Right kidney (tissue), 1 donor: ENCODE results near the gene HOXC4.
"Not testable (repeated sequence)": the region's sequence is repeated elsewhere in the genome, so short reads cannot be mapped to it uniquely, and the experiment has no call there.

Experiments
- DNase-seq: peaks from one replicate; pipeline ENCODE4 v3.0.0-alpha.2; 2016

HOXC4 gene

DNA sequence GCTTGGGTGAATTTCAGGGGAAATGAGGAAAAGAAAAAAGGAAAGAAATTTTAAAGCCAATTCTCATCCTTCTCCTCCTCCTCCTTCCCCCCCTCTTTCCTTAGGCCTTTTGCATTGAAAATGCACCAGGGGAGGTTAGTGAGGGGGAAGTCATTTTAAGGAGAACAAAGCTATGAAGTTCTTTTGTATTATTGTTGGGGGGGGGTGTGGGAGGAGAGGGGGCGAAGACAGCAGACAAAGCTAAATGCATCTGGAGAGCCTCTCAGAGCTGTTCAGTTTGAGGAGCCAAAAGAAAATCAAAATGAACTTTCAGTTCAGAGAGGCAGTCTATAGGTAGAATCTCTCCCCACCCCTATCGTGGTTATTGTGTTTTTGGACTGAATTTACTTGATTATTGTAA lies 1.9 kb downstream of the HOXC4 start:
- no peak for DNase-seq

DNA sequence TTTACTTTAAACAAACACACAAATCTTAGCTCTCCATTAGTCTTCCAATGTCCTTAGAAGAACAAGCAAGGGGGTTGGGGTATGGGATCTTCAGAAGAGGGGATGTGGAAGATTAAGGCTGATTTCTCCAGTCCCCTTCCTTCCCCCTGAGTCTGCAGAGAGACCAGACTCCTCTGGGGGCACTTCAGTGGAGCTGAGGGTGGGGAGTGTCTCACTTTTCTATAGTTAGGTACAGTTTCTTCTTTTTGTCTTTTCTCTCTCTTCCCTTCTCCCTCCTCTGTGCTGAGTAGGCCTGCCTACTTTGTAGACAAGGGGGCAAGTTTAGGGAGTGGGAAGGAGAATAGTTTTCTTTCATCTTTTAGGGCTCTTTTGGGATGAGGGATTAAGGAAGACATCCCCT lies 2.5 kb downstream of the HOXC4 start:
- DNase-seq: no peak

DNA sequence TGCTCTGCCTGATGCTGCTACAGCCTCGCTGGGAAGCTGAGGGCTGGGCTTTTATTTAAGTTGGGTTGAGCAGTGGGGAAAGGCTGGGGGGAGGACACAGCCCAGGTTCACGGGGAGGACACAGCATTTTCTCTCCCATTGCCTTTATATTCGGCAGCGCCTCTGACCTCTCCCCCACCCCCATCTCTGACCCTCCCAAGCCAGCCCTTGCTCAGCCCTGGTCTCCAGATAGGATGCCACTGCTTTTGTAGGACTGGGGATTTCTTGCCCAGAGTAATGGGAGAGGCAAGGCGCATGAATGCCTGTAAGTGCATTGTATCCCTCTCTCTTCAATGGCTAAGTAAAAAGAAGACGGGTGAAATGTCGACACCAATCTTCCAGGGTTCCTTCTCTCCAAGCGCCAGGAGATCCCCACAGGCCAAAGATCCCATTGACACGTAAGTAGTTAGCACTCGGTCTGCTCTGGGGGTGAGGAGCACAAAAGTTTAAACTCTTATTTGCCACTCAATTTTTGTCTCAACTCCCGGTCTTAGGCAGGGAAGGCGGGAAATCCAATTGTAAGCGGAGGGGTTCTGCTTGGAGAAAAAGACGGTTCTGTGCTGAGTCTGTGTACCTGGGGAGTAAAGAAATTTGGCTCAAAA lies 4.6 kb downstream of the HOXC4 start:
- no peak for DNase-seq

DNA sequence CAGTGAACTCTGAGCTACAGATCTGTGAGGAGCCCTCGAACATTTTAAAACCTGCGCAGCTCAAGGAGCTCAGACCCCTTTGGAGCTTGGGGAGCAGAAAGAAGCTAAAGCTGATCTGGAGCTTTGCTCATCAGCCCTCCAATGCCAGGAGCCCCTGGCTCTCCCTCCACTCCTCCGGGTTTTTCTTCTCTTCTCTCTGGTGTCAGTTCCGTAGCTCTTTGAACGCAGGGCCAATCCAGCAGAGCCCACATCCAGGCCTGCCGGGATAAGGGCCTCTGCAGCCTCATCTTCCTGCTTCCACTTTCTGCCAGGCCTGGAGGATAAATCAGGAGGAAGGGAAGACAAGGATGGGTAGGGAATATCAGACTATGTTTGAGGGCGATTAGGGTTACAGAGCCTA lies 6.0 kb downstream of the HOXC4 start:
- no peak for DNase-seq

DNA sequence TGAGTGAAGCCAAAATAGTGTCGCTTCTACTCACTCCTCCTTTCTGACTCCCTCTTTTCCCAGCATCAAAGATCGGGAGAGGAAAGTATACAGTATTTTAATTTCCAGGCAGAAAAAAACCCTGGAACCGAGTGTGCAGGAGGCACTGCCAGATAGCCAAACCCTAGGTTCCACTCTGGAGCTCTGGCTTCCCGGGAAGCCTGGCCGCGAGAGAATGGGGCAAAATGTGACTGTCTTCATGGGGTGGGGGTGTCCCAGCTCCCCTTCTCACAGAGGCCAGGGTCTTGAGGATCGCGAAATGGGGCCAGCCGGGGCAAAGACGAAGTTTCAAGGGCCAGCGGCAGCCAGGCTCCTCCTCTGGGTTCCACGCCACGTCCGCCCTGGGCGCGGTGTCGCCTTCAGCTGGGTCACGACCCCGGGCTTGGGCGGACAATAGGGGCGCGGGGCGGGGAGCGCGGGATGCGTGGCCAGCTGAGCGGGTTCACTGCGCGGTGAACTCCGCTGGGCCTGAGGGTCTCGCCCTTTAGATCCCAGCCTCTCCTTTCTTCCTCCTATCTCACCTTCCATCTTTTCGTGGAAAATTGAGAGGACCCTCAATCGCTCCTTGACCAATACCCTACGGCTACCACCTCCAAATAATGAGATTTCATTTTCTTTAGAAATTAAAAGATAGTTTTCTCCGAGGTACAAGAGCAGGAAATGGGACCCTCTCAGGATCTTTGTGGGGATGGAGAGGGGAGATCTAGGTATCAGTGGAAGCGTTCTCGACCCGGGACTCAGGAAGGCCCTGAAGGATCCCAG lies 6.7 kb downstream of the HOXC4 start:
- DNase-seq: no peak

DNA sequence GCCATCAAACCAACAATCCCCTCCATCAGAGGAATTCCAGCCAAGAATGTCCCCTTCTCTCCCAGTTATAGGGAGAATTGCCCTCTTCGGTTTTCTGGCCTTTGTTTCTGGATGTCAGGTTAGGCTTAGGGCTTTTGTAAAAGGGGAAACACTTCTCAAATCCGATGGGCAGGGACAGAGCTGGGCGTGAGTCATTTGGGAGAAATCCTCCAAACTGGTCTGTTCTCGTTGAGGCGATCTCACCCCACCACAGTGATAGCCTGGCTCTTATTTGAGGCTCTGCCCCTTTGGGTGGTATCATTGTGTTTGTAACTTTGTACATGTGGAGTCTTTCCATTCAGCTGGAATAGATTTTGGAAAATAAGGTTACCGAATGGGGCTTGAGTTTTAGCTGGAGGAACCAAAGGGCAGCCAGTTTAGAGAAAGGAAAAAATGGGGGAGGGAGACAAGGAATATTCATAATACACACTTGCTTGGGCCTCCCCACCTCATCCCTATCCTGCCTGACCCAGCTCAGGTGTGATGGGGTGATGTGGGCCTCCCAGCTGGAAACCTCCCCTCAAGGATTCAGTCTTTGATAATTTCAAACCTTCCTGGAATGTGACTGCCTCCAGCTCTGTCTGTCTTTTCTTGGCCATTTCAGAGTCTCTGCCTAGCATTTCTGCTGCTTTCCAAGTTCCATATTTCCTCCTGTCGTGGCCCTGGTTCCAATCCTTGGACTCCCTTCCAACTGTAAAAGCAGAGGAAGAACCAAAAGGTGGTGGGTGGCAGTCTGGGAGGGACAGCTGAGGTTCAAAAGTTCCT lies 7.5 kb downstream of the HOXC4 start:
- no peak for DNase-seq

DNA sequence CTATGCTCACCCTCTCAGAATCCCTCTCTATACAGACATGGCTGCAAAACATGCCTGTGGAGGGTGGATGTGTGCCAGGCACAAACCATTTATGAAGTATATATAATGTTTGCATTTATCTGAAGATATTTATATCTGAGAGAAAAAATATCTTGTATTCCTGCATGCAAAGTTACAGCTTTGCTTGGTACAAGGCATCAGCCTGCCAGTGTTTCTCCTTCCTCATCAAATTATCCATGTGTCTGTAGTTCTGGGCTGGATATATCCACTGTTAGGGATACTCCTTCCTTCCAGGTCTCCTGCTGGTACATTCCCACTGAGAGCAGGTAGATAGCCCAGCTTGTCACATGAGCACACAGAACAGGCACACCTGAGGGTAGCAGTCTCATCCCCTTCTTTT lies 12.0 kb downstream of the HOXC4 start:
- no peak for DNase-seq

DNA sequence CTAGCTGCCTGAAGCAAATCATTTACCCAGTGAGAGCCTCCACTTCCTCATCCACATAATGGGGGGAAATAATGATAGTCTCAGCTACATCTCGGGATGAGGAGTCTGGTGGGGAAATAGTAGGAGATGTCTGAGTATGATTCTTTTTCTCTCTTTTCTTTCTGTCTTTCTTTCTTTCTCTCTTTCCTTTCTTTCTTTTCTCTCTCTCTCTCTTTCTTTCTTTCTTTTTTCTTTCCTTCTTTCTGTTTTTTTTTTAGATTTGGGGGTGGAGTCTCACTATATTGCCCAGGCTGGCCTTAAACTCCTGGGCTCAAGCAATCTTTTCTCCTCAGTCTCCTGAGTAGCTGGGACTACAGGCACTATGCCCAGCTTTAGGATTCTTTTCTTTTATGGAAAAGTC lies 12.8 kb downstream of the HOXC4 start:
- DNase-seq: no peak

DNA sequence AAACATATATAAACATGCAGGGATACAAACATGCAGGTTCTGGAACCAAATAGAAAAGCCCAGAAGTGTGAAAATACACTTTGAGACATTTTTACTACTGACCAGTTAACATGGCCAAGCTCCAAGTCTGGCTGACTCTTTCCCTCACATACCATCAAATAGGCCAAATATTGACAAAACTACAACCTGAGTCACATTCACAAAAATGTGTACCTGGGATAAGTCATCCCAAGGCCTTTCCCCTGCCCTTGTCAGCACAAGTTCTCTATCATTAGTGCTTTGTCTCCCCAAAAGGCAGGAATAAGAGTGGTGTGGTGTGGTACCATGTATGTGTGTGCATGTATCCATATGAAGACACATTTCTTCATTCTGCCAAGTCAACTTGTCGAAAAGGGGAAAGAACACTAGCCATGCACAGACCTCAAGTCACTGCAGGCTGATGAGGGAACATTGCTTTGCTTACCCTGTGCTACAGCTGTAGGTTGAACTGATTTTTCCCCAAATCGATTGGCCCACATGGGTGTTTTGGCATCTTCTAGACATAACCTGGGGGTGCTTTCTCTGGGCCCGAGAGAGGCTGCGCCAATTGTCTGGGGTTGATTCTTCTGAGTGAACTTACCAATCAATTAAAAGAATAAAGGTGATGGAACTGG lies 14.9 kb downstream of the HOXC4 start:
- DNase-seq: no peak

DNA sequence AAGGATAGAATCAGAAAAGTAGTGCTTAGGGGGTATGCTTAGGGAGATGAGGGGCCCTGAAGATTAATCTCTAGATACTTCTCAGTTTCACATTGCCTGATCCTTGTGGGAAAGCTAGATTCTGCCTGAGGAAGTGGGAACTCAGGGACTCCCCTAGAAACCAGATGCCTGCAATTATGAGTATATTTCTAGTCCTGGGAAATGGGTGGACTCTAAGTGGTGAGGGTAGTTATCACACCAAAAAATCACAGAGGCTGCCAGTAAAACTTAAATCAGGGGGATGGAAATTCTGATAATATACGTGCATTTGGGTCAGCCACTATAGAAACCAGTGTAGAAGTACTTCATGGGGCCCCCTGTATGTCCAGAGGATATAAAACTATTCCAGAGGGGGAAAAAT lies 18.3 kb downstream of the HOXC4 start:
- DNase-seq: no peak

DNA sequence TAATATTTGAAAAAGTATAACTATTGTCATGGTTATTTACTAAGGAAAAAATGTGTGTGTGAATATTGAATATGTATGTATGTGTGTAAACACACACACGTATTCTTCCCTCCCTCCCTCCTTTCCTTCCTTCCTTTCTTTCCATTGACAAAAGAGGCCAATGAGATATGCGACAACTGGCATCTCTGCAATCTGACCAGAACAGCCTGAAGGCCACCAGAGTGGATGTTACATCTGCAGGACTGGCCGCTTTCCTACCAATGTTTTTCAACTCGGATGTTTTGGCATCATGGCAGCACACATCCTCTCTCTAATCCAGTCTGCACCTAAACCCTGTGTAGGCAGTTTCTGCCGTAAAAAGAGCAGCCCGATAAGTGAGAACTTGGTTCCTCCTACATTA lies 20.7 kb downstream of the HOXC4 start:
- DNase-seq: no peak

DNA sequence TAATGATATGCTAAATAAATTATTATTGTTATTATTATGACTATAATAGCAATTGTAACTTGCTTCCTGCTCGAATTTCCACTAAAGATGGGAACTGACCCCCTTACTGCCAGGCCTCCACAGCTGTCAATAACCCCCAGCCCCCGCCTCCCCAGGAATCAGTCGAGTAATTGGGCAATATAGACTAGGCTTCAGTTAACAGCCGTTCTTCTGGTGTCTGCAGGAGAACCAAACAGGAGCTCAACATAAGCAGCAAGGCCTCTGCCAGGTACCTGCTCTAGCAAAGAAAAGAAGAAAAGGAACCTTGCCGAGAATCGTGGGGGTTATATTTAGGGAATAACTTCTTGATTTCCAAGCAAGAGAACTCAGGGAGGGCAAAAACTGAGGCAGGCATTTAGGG lies 21.8 kb downstream of the HOXC4 start:
- DNase-seq: no peak

DNA sequence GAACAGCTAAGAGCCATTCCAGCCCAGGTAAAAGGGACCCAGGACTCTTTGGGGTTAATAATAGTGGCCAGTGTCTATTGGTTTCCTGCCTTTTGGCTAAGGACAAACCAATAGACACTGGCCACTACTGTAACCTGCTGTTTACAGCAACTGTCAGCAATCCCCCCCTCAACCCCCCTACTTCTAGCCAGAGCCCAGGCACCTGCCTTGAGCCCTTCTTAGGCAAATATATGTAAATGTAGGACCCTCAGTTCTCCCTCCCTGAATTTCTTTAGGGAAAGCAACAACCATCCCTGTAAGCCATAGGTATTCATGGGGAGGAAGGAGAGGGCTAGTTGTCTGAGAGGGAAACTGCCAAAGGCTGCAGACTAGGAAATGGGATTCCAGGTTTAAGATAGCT lies 22.3 kb downstream of the HOXC4 start:
- DNase-seq: no peak

DNA sequence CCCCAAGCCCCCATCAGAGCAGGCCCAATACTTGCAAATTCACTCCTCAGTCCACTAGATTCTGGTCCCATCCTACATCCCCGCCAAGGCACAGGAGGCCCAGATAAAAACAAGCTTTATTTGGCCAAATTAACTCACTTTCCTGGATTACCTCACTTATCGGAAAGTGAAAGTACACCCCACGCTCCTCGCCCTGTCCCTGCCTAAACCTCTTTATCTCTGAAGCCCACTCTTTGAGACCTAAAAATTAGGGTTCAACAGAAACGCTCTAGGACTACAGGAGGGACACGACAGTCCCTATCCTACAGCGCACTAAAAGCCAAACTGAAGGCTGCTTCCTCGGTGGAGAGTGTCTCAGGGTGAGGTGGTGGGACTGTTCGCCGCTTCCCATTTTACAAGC lies 24.2 kb downstream of the HOXC4 start:
- peak; percentile 59 for DNase-seq

DNA sequence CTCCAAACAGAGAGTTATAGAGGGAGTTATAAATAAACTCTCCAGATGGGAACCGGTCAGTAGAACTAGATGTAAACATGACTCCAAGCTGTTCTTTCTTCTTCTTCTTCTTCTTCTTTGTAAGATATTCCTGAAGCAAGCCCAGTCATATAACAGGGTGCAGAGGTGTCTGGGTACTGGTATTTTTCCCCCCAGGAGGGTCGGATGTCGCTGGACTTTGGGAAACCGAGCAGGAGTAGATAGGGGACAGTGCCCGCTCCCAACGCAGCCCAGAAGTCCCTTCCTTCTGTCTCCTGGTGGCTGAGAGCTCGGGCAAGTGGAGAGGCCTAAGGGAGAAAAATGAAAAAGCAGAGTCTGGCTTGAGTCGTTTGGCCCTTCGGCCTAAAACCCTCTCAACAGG lies 25.5 kb downstream of the HOXC4 start:
- peak; percentile 84 for DNase-seq

DNA sequence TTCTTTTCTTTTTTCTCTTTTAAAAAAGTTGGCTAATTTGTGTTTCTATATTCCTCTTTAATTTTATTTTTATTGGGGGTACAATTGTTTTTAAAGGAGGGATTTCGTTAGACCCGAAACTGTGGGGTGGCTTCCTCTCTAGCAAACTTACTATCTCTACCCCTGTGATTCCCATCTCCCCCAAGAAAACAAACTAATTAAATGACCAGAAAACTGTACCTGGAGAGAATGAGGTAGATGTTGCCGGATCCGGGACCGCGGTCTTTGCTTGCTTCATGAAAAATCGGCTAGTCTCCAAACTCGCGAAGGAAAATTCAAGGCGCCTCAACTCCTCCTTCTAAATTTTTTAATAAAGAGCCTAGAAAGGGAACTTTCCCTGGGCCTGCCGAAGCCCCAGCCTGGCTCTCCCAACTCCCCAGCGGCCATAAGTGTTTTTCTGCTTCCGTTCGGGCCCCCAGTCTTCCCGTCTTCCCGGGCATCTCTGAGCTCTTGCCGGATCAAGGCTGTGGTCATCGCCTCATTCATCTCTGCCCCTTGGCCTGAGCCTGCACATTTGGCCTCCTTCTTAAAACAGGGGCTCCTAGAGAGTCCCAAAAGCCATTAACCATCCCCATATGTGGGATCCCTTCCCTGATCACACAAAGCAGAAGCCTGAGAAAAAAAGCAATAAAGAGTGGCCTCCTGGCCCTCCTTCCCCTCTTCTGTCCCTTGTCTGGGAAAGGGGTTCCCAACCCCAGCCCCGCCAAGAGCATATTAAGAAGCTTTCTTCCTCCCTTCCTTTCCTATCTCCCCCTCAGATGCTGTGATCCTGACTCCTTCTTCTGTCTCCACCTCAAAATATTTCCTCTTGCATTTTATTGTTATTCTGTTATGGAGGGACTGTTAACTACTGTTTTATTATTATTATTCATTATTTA lies 26.6 kb downstream of the HOXC4 start:
- DNase-seq: peak; percentile 68

DNA sequence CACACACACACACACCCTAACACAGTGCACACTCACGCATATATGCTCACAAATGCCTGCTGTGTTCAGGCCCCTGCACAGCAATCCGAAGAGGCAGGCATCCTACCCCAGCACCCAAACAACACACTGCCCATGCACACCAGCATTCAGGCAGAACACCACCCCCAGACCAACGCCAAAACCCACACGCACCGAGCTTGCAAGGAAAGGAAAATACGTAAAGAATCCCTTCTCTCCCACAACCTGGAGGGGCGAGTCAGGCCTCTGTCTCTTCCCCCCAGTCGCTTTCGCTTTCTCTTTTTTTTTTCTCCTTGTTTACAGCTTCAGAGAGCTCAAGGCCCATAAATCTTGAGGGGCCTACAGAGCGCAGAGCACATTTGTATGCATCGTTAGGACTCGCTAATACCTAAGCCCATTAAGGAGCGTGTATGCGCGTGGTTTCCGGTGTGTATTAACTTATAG lies 27.4 kb downstream of the HOXC4 start:
- peak; percentile 68 for DNase-seq

DNA sequence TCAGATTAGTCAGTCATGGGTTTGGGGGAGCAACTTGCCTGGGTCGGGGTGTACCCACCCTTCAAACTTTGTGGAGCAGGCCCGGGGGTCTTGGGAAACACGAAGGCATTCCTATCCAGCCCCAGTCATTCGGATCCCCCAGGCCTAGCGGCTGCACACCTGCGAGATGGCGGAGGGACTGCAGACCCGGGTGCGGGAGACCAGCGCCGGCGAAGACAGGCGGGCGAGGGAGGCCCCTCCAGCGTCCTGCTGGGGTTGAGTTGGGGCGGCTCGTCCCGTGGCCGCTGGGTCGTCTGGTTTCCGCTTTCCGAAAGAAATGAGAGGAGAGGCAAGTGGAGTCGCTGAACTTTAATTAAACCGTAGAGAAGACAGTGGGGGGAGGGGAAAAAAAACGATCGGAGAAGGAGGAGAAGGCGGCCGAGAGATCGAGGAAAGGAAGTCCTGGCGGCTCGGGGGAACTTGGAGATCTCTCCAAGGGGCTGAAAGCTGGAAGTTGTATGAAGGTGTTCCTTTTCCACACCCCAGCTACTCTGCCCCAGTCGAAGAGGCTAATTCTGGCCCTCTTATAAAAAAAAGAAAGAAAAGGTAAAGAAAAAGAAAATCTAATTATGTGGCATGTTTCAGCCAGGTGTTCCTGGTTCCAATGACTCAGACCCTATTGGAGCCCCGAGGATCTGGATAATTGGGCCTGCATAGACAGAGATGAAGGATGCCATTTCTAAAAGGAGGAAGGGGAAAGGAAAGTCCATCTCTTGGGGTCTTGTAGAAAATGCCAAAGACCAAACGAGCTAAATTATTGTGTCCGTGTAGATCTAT lies 28.2 kb downstream of the HOXC4 start:
- peak; percentile 79 for DNase-seq

DNA sequence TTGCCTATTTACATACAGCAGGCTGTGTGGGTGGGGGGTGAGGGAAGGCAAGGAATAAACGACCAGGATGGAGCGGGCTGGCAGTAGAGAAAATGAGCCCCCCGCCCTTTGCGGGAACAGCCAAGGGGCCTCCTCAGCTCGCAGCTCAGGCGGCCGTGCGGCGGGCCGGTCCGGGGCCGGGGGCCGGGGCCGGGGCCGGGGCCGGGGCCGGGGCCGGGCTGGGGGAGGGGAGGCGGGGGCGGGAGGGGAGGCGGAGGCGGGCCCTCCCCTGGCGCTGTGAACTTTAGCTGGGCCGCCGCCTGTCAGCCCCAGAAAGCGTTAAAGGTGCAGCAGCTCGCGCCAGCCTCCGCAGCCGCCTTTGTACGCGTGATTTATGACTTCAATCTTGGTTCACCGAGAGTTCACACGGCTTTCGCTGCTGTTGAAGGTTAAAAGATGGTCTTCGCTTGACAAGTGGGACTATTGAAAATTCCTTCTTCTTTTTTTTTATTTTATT lies 28.8 kb downstream of the HOXC4 start:
- DNase-seq: peak; percentile 52

DNA sequence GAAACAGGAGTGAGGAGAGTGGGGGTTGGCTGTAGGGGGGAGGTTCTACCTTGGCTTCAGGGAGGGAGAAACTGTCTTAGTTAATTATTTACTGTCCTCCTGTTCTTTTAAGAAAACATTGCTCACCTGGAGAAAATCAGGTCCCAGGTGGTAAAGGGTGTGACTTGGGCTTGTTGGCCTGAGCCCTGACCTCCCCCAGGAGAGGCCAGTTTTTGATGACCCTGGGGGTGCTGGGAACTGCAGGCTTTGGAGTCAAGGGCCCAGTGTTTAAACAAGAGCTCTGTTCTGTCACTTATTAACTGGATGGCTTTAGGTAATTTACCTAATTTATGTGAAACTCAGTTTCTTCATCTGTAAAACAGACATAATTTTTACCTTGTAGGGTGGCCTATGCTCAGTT lies 34.4 kb downstream of the HOXC4 start:
- not testable (repeated sequence) for DNase-seq

DNA sequence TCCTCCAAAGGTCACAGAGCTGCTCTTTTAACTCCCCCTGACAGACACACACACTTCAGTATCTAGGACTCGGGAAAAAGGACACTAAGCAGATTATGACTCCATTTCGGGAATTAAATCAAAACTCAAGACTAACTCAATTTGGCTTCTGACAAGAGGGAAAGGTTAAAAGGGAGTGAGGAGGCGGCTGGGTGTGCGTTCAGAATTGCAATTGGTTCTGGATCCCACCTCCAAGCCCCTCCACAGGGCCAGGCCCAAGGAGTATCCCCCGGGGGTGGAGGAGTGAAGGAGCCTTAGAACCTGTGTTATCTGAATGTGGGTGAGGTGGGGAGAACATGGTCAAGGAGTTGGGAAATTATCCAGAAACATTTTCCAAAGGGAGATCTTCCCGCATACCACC lies 35.8 kb downstream of the HOXC4 start:
- DNase-seq: not testable (repeated sequence)
